ENCODE data around the gene ZNF277. TPM values are rescaled to one million over a fixed set of nuclear protein-coding genes. Genes with fewer than 3 reads are reported as not detected.
A peak's percentile ranks its signal among the peaks of the same experiment; 100 is the strongest.

ZNF277 gene
- total RNA-seq, result 20.6 TPM

- peak; percentile 100 for DNase-seq (ENCODE audit: low spot score)
Observed at GRCh38 chr7:112206238-112206990, at the start of gene ZNF277, which contains the start of gene DOCK4. Gene ZNF277 (plus strand): TSS chr7:112206695. CDS start chr7:112206717, 22 bp downstream. Gene DOCK4 (minus strand): TSS chr7:112206399. CDS start chr7:112206138, 261 bp downstream.

GRCh38 chr7:112157072-112157471 is 49.4 kb upstream of the ZNF277 start:
- DNase-seq (ENCODE audit: low spot score), result no peak

- DNase-seq (ENCODE audit: low spot score), result no peak
Observed at GRCh38 chr7:112159351-112159750, 47.1 kb upstream of the ZNF277 start.

DNA sequence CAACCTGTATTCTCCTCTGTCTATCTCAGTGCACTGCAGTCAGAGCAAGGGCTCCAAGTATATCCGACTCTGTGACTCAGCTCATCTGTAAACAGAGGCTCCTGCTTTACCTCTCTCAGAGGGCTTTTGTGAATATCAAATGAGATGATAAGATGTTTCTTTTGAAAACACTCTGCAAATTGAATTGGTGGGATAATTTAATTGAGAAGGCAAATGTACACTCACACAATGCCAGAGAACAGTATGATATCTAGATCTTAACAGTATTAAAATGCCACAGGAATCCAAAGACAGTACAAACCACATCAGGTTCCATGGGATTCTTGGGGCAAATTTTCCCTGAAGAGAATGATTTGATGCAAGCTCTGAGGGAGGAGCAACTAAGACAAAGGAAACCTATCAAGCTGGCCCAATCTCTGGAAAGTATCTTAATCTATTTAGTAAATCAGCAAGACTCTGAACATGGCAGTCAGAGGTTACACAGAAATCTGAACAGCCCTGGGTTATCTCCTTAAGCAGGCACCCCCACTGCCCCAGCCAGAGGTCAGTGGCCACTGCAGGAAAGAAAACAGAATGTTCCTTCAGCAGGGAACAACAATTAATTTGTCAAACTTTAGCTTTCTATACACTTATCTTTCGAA is 46.2 kb upstream of the ZNF277 start:
- DNase-seq (ENCODE audit: low spot score), result no peak

DNA sequence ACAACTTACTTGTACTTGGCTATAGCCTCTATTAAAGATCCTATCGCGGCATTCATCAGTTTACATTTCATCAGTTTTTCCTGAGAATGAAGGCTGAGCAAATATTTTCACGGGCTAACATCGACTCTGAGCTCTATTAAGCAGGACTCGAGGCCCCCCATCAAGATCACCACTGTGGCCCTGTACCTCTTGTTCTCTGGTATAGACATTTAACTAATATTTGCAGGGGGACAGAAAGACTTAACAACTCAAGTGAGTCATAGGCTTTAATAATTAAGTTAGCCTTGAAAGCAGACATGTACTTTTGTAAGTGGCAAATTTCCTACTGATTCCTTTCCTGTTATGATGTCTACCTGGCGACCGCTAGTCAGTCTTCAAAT is 45.7 kb upstream of the ZNF277 start:
- DNase-seq (ENCODE audit: low spot score), result no peak

- DNase-seq (ENCODE audit: low spot score), result no peak
Observed at GRCh38 chr7:112161253-112162141, 45.0 kb upstream of the ZNF277 start.

GRCh38 chr7:112162142-112162766 is 44.2 kb upstream of the ZNF277 start:
- DNase-seq (ENCODE audit: low spot score), result no peak

DNA sequence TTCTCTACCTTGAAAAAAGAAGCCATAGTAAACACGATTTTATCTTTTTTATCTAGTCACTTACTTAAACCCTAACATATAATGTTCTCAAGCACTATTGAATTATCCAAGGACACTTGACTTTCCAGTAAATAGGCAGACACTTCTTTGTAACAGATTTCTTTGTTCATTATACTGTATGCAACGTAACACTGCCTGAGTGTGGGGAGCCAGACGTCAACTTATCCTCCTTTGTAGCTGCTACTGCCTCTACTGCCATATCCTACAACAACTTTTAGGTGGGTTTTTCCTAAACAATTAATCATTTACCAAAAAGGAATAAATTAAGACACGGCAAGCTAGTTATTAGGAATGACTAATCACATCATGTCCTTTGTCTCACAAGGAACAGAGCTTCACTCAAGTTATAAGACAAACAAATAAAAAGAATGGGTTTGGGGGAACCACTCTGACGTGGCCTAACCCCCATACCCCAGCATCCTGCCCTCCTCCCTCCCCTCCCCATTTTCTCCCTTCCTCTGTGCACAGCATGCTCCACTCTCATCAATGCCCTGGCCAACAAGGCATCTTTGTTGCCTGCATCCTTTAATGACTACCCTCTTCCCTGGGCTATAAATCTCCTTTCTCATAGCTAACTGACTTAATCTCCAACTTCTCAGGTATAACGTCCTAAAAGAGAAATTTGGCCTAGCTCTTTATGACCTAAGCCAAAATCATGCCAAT is 43.5 kb upstream of the ZNF277 start:
- no peak for DNase-seq (ENCODE audit: low spot score)

DNA sequence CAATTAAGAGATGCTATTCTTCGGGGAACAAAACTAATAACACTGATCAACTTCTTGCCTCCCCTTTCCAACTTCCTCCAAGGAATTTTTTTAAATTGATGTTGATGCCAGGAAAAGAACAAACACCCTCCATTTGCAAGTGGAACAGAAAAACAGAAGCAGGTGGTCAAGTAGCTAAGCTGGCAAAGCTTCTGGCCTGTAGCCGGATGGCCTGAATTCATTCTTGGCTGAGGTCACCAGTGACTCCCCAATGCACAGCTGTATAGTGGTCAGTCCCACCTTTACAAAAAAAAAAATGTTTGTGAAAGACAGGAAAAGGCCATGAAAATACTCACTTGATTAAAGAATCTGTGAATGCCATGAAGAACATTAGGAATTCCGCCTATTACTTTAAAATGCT is 39.3 kb upstream of the ZNF277 start:
- no peak for DNase-seq (ENCODE audit: low spot score)

DNA sequence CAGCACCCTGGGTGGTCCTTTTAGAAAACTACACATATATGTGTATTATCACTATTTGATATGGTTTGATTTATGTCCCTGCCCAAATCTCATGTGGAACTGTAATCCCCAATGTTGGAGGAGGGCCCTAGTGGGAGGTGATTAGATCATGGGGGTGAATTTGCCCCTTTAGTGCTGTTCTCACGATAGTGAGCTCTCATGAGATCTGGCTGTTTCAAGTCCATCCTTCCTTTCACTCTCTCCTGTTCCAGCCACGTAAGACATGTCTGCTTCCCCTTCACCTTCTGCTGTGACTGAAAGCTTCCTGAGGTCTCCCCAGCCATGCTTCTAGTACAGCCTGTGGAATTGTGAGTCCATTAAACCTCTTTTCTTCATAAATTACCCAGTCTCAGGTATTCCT is 37.6 kb upstream of the ZNF277 start:
- DNase-seq (ENCODE audit: low spot score), result no peak

DNA sequence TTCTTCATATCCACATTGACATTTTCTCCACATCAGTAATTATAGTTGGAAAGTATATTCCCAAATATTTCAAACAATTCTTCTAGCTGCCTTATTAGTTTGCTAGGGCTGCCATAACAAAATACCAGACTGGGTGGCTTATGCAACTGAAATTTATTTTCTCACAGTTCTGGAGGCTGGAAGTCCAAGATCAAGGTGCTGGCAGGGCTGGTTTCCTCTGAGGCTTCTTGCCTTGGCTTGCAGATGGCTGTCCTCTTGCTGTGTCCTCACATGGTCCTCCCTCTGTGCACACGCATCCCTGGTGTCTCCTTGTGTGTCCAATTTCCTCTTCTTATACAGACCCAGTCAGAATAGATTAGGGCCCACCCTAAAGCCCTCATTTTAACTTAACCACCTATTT is 34.8 kb upstream of the ZNF277 start:
- DNase-seq (ENCODE audit: low spot score), result no peak

DNA sequence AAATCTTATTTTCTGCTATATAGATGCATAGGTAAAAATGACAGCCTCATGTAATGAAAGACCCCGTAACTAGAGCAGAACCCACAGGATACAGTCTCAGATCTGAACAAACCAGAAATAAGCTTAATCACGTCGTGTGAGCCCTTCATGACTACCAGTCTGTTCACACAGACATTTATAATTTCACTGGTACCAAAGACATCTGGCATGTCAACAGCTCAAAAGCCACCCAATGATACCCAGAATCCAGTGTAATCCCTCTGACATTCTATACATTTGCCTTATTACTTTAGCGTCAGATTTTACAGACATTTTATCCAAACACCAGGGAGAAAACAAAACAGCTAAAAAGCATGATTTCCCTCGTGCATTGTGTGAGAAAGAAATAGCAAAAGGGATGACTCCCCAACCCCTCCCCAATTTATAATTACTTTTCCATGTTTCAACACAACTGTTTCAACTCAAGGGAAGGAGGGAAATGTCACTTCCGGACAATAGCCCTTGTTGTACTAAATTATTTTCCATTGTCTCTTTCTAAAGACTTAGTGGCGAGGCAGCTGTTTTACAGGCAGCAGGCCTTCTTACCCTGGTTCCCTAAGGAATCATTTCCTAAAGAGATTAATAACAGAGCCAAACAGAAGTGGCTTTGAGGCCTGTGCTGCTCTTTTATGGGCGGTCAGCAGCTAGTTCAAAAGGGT is 33.5 kb upstream of the ZNF277 start:
- no peak for DNase-seq (ENCODE audit: low spot score)

DNA sequence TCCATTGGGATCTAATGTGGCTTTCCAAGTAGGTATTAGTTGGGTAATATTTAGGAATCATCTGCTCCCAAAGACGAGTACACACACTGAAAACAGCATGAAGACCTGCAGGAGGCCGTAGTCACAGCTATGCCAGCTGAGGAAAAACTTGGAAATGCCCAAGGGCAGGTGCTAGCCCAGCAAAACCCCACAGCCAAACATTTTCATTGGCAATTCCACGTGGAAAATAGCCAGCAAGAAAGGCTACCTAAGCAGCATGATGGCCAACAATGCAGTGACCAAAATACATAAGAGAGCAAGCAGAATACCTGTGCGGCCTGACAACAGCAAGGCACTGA is 33.0 kb upstream of the ZNF277 start:
- DNase-seq (ENCODE audit: low spot score), result no peak

- no peak for DNase-seq (ENCODE audit: low spot score)
Observed at GRCh38 chr7:112174192-112174591, 32.3 kb upstream of the ZNF277 start.

GRCh38 chr7:112176241-112176640 is 30.3 kb upstream of the ZNF277 start:
- no peak for DNase-seq (ENCODE audit: low spot score)

GRCh38 chr7:112176693-112177415 is 29.6 kb upstream of the ZNF277 start:
- no peak for DNase-seq (ENCODE audit: low spot score)

GRCh38 chr7:112180223-112180622 is 26.3 kb upstream of the ZNF277 start:
- no peak for DNase-seq (ENCODE audit: low spot score)

DNA sequence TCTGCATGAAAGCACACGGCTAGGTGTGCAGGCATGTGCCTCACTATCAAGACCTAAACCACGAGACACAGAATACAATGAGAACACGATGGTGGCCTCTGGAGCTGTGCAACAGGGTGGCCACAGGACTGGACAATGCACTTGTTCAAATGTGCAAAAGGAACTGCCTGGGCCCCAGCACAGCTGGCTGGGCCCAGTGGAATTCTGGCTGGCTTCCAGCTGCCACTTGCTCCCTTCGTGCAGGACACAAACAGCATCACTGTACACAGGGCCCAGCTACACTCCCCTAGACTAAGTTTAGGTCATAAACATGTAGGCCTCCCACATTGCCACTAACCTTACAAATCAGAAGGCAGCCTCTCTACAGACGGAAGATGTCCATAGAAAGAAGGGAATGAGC is 23.7 kb upstream of the ZNF277 start:
- DNase-seq (ENCODE audit: low spot score), result no peak

GRCh38 chr7:112183266-112183665 is 23.2 kb upstream of the ZNF277 start:
- DNase-seq (ENCODE audit: low spot score), result no peak

DNA sequence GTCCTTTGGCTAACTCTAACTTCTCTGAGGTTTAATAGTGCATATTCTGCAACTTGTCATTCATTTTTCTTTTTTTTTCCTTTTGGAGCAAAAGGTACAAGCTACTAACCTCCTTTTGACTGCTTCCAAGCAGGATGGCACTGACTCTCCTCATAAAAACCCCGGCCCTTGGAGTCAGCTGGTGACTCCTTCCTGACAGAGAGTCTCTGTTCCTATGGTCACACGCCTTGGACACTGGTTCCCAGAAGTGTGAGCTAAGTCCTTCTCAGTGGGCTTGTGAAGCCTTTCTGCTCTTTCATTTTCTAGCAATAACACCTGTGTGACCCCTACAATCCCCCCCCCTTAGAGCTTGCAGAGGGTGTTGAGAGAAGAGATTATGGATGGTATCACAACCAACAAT is 22.0 kb upstream of the ZNF277 start:
- DNase-seq (ENCODE audit: low spot score), result no peak

Data from ureter (tissue), 1 donor.